ENCODE measurements around the gene SSU72.
A peak's percentile ranks its signal among the peaks of the same experiment; 100 is the strongest.

DNA sequence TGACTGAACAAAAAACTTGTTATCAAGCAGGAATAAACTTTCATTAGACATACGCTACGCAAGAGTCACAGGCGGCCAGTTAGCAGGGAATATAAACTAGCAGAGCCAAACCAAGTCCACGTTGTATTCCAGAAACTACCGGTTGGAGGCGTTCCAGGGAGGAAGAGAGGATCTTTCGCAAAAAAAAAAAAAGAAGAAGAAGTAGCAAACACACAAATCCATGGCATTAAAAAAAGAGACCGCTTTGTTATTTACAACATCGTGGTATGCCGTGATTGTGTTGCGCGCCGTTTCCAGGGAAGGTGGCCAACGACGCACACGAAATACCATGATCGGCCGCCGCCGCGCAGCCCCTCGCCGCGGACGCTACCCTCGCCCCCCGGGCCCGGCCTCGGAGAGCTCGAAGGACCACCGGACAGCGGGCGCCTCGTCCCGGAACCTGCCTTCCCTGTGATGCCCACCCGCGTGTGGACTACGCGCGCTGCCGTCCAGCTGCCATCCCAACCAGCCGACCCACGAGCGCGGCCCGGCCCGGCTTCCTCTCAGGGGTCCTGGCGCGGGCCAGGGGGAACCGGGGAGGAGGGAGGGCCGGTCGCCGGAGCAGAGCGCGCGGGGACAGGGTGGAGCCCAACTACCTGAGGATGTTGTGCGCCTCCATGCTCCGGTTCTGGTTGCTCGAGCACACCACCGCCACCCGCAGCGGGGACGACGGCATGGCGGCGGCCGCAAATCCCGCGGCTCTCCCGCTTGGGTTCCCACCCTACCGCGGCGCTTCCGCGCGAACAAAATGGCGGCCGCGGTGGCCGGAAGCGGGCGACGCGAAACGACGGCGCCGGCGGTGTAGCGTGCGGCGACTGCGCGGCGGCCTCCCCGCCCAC, 581 bp downstream of the SSU72 start:
- TF ChIP-seq, protein P1, sequence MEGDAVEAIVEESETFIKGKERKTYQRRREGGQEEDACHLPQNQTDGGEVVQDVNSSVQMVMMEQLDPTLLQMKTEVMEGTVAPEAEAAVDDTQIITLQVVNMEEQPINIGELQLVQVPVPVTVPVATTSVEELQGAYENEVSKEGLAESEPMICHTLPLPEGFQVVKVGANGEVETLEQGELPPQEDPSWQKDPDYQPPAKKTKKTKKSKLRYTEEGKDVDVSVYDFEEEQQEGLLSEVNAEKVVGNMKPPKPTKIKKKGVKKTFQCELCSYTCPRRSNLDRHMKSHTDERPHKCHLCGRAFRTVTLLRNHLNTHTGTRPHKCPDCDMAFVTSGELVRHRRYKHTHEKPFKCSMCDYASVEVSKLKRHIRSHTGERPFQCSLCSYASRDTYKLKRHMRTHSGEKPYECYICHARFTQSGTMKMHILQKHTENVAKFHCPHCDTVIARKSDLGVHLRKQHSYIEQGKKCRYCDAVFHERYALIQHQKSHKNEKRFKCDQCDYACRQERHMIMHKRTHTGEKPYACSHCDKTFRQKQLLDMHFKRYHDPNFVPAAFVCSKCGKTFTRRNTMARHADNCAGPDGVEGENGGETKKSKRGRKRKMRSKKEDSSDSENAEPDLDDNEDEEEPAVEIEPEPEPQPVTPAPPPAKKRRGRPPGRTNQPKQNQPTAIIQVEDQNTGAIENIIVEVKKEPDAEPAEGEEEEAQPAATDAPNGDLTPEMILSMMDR (IDR thresholded peaks at IDR 0.05) = peak in 1 of 4 donors; percentile 7
- no peak for TF ChIP-seq POLR2A (IDR thresholded peaks at IDR 0.05)
